Keratinocyte (primary cell): ENCODE results near the gene UBAC2. TPM values are rescaled to one million over a fixed set of nuclear protein-coding genes. Genes with fewer than 3 reads are reported as not detected.

Source experiments
- DNase-seq: peaks from one replicate; pipeline ENCODE4 v3.0.0-alpha.2; 2011; ENCODE audit warnings: low read depth, missing footprints, low spot score
- FAIRE-seq: peaks from 2 replicates; lab custom pipeline; 2011; peaks lifted over from hg19 to GRCh38; lab: Jason Lieb, UNC
- H2AFZ ChIP-seq: 2 replicates; pipeline ENCODE4 v1.6.0; 2012; ENCODE audit warnings: low read length, control low read depth, inconsistent platforms; ENCODE audit not compliant: control insufficient read depth
- H3K27ac ChIP-seq: 2 replicates; pipeline ENCODE4 v1.5.1; 2011; ENCODE audit warnings: low read length; ENCODE audit not compliant: control insufficient read depth, insufficient read depth
- H3K27me3 ChIP-seq: 3 replicates; pipeline ENCODE4 v1.6.0; 2011; ENCODE audit warnings: low read length; ENCODE audit not compliant: control insufficient read depth, insufficient read depth; ENCODE audit errors: extremely low read depth
- H3K36me3 ChIP-seq, 2 experiments: 2 replicates in 1 of 2; 3 replicates in 1 of 2; pipeline ENCODE4 v1.5.1; 2011; ENCODE audit warnings: low read length in 2 of 2, mild to moderate bottlenecking in 1 of 2; ENCODE audit not compliant: control insufficient read depth in 2 of 2, insufficient read depth in 2 of 2; ENCODE audit errors: extremely low read depth in 1 of 2
- H3K4me1 ChIP-seq: 3 replicates; pipeline ENCODE4 v1.5.1; 2011; ENCODE audit warnings: low read length; ENCODE audit not compliant: control insufficient read depth, insufficient read depth; ENCODE audit errors: extremely low read depth
- H3K4me2 ChIP-seq: 3 replicates; pipeline ENCODE4 v1.6.0; 2011; ENCODE audit warnings: low read depth, low read length; ENCODE audit not compliant: control insufficient read depth, insufficient read depth; ENCODE audit errors: extremely low read depth
- H3K4me3 ChIP-seq, 3 experiments: fragments of 200-600 bp in 1 of 3; sonication (generic) in 1 of 3; 2 replicates in 2 of 3; 3 replicates in 1 of 3; pipeline ENCODE4 v1.5.1; 2011 to 2016; ENCODE audit warnings: low read length in 3 of 3, mild to moderate bottlenecking in 3 of 3, control low read depth in 2 of 3, inconsistent platforms in 1 of 3, low read depth in 1 of 3, mixed read lengths in 1 of 3, mixed run types in 1 of 3, moderate library complexity in 1 of 3; ENCODE audit not compliant: control insufficient read depth in 2 of 3, insufficient read depth in 2 of 3; ENCODE audit errors: extremely low read depth in 1 of 3
- H3K79me2 ChIP-seq: 2 replicates; pipeline ENCODE4 v1.6.0; 2012; ENCODE audit warnings: low read length; ENCODE audit not compliant: control insufficient read depth, insufficient read depth
- H3K9ac ChIP-seq: 3 replicates; pipeline ENCODE4 v1.6.0; 2011; ENCODE audit warnings: low read length; ENCODE audit not compliant: control insufficient read depth, insufficient read depth; ENCODE audit errors: extremely low read depth
- H3K9me1 ChIP-seq: 3 replicates; pipeline ENCODE4 v1.6.0; 2011; ENCODE audit warnings: low read length; ENCODE audit not compliant: control insufficient read depth, insufficient read depth; ENCODE audit errors: extremely low read depth
- H3K9me3 ChIP-seq: 2 replicates; pipeline ENCODE4 v1.5.1; 2012; ENCODE audit warnings: low read depth, low read length; ENCODE audit not compliant: control insufficient read depth
- H4K20me1 ChIP-seq: 3 replicates; pipeline ENCODE4 v1.6.0; 2011; ENCODE audit warnings: low read length; ENCODE audit not compliant: control insufficient read depth, insufficient read depth; ENCODE audit errors: extremely low read depth
- CTCF ChIP-seq, 3 experiments: IDR thresholded peaks in 1 of 3; conservative IDR thresholded peaks in 1 of 3; optimal IDR thresholded peaks in 1 of 3; 2 replicates in 2 of 3; 3 replicates in 1 of 3; pipeline versions ENCODE3 to v1.5.1; 2011; ENCODE audit warnings: low read length in 3 of 3, mild to moderate bottlenecking in 3 of 3, moderate library complexity in 2 of 3, control low read depth in 1 of 3, inconsistent platforms in 1 of 3; ENCODE audit not compliant: insufficient read depth in 2 of 3; ENCODE audit errors: extremely low read depth in 1 of 3
- EZH2 ChIP-seq: IDR thresholded peaks from one replicate; pipeline ENCODE4 v1.6.1; 2012; ENCODE audit warnings: inconsistent platforms, mild to moderate bottlenecking, low read length, moderate library complexity
- dilution Hi-C: fragments of 300-500 bp; cut with MboI; formaldehyde crosslinking; loops from one replicate; pipeline ENCODE4 v1.7.0; 2020; ENCODE audit warnings: low sequenced_read_pairs; ENCODE audit not compliant: extremely low pct_ligation_motif_present
- polyA plus RNA-seq, 5 experiments: library from polyadenylated mRNA; depleted of rRNA in 3 of 5; stranded (reverse) in 3 of 5; stranded (forward) in 1 of 5; unstranded in 1 of 5; fragments of >200 nt; gene quantifications; 1 replicate in 1 of 5; 2 replicates in 3 of 5; 3 replicates in 1 of 5; pipeline versions ENCODE4 v1.2.1 to v1.2.3, GENCODE V29; 2011 to 2012; ENCODE audit warnings: missing spikeins in 2 of 5, low read depth in 1 of 5, low replicate concordance in 1 of 5

Gene UBAC2
- polyA plus RNA-seq, 1 donor (not counting 4 experiments of a cell fraction or from before 2014, with no cell fraction given) = 104 TPM

GRCh38 chr13:99344610-99345208, 144.1 kb downstream of the UBAC2 start:
- dilution Hi-C loops = no loop called here
- peaks cover 11 to 24% of the 10 kb centered on the region in 2 experiments for H3K36me3 ChIP-seq
- FAIRE-seq (no peak), DNase-seq (no peak)
- TF ChIP-seq CTCF (optimal IDR thresholded peaks at IDR 0.05 in 1 of 3, IDR thresholded peaks at IDR 0.05 in 1 of 3, conservative IDR thresholded peaks at IDR 0.05 in 1 of 3; ENCODE audit: extremely low read depth in 1 of 3, insufficient read depth in 2 of 3, low read length in 3 of 3) (no peak), EZH2 (no peak)
- no peak overlapping the region for H3K4me2 ChIP-seq
- H3K4me3 ChIP-seq = no peak overlapping the region
- no peaks in the 10 kb centered on the region for H4K20me1 ChIP-seq
- no peaks in the 10 kb centered on the region for H3K79me2 ChIP-seq
- H3K9me1 ChIP-seq = no peaks in the 10 kb centered on the region
- no peak overlapping the region for H2AFZ ChIP-seq
- H3K9ac ChIP-seq = no peak overlapping the region
- no peaks in the 10 kb centered on the region for H3K9me3 ChIP-seq
- H3K4me1 ChIP-seq = no peaks in the 10 kb centered on the region
- no peak overlapping the region for H3K27ac ChIP-seq
- no peaks in the 10 kb centered on the region for H3K27me3 ChIP-seq

- no peaks in the 10 kb centered on the region for H3K27me3 ChIP-seq
- no peaks in the 10 kb centered on the region for H3K4me1 ChIP-seq
- dilution Hi-C loops = no loop called here
- H3K36me3 ChIP-seq = peaks cover 11 to 22% of the 10 kb centered on the region in 2 experiments
- H3K9me1 ChIP-seq = no peaks in the 10 kb centered on the region
- no peaks in the 10 kb centered on the region for H3K9me3 ChIP-seq
- FAIRE-seq = no peak
- no peak overlapping the region for H3K4me3 ChIP-seq
- no peak for DNase-seq
- H3K4me2 ChIP-seq = no peak overlapping the region
- TF ChIP-seq CTCF (optimal IDR thresholded peaks at IDR 0.05 in 1 of 3, IDR thresholded peaks at IDR 0.05 in 1 of 3, conservative IDR thresholded peaks at IDR 0.05 in 1 of 3; ENCODE audit: extremely low read depth in 1 of 3, insufficient read depth in 2 of 3, low read length in 3 of 3) = no peak
- TF ChIP-seq EZH2 = no peak
- no peaks in the 10 kb centered on the region for H3K79me2 ChIP-seq
- no peak overlapping the region for H3K9ac ChIP-seq
- H3K27ac ChIP-seq = no peak overlapping the region
- H4K20me1 ChIP-seq = no peaks in the 10 kb centered on the region
- no peak overlapping the region for H2AFZ ChIP-seq
Observed at GRCh38 chr13:99345345-99345744, 144.7 kb downstream of the UBAC2 start.
